PC-9 (cell line): ENCODE results near the gene GRK7.

Experiments used
- EZH2 ChIP-seq: fragments of 200-600 bp; sonication (generic); IDR thresholded peaks from 2 replicates; pipeline ENCODE4 v1.8.0; 2017; ENCODE audit warnings: antibody characterized with exemption, low read depth
- TF ChIP-seq, protein P1 (sequence below): fragments of 200-600 bp; sonication (generic); conservative IDR thresholded peaks from 2 replicates; pipeline ENCODE4 v1.6.1; 2017; ENCODE audit warnings: mixed run types, antibody characterized with exemption, mild to moderate bottlenecking, moderate library complexity

DNA sequence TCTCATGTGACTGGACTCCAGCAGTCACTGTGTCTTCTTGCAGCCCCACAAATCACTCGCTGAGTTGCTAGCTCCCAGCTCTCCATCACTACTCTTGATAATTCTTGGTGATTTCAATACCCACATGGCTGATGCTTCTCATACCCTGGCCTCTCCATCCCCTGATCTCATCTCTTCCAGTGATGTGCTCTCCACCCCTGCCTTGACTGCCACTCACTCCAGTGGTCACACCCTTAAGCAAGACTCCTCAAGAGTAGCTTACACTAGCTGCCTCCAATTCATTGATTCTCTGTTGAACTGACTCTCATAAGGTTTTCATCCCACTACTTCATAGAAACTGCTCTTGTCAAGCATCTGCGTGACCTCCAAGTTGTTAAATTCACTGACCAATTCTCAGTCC lies 837 bp downstream of the GRK7 start:
- TF ChIP-seq, protein P1, sequence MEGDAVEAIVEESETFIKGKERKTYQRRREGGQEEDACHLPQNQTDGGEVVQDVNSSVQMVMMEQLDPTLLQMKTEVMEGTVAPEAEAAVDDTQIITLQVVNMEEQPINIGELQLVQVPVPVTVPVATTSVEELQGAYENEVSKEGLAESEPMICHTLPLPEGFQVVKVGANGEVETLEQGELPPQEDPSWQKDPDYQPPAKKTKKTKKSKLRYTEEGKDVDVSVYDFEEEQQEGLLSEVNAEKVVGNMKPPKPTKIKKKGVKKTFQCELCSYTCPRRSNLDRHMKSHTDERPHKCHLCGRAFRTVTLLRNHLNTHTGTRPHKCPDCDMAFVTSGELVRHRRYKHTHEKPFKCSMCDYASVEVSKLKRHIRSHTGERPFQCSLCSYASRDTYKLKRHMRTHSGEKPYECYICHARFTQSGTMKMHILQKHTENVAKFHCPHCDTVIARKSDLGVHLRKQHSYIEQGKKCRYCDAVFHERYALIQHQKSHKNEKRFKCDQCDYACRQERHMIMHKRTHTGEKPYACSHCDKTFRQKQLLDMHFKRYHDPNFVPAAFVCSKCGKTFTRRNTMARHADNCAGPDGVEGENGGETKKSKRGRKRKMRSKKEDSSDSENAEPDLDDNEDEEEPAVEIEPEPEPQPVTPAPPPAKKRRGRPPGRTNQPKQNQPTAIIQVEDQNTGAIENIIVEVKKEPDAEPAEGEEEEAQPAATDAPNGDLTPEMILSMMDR: no peak
- no peak for TF ChIP-seq EZH2
